PC-3 (cell line): Measurements from ENCODE around the gene UNC5B. TPM values are rescaled to one million over a fixed set of nuclear protein-coding genes. Genes with fewer than 3 reads are reported as not detected.

Experiments
- ATAC-seq: fragments of 200-7000 bp; cut with Tn5 transposase; 2 replicates; pipeline ENCODE4 v1.9.1; 2020; ENCODE audit warnings: mild to moderate bottlenecking, moderate library complexity
- BruUV-seq: library from RNA; stranded (reverse); fragments of 400-500 nt; replicated peaks from 2 replicates; lab custom pipeline; 2021; lab: Mats Ljungman, UMichigan
- CTCF ChIA-PET: fragments of 300-600 bp; sonication (Branson Sonifier 250); formaldehyde crosslinking; loops from one replicate; lab custom pipeline; 2022; ENCODE audit warnings: antibody characterized with exemption; lab: Charles Lee
- POLR2A ChIA-PET: fragments of 300-600 bp; sonication (Branson Sonifier 250); formaldehyde crosslinking; loops from one replicate; lab custom pipeline; 2022; ENCODE audit warnings: antibody characterized with exemption; ENCODE audit not compliant: unreplicated experiment; lab: Charles Lee
- DNase-seq: peaks from one replicate; pipeline ENCODE4 v3.0.0-alpha.2; 2015
- H2AFZ ChIP-seq: fragments of 300-600 bp; sonication (generic); 2 replicates; pipeline ENCODE4 v1.6.0; 2016; ENCODE audit warnings: antibody characterized with exemption, low read length
- H3F3A ChIP-seq: fragments of 300-600 bp; sonication (generic); one replicate; pipeline ENCODE4 v1.6.0; 2017; ENCODE audit warnings: antibody characterized with exemption, low read length, control low read depth, mild to moderate bottlenecking; ENCODE audit not compliant: unreplicated experiment
- H3K27ac ChIP-seq: fragments of 300-600 bp; sonication (generic); 2 replicates; pipeline ENCODE4 v1.5.1; 2016; ENCODE audit warnings: mild to moderate bottlenecking, low read length
- H3K27me3 ChIP-seq: fragments of 300-600 bp; sonication (generic); 2 replicates; pipeline ENCODE4 v1.6.1; 2016; ENCODE audit warnings: low read length, mixed read lengths
- H3K36me3 ChIP-seq: fragments of 300-600 bp; sonication (generic); 2 replicates; pipeline ENCODE4 v1.6.1; 2016; ENCODE audit warnings: low read depth, mixed run types, low read length, mixed read lengths
- H3K4me1 ChIP-seq: fragments of 300-600 bp; sonication (generic); 2 replicates; pipeline ENCODE4 v1.5.1; 2016; ENCODE audit warnings: low read length; ENCODE audit not compliant: insufficient read depth
- H3K4me2 ChIP-seq: fragments of 300-600 bp; sonication (generic); 2 replicates; pipeline ENCODE4 v1.6.0; 2016; ENCODE audit warnings: low read length
- H3K4me3 ChIP-seq: fragments of 300-600 bp; sonication (generic); 2 replicates; pipeline ENCODE4 v1.5.1; 2016; ENCODE audit warnings: mild to moderate bottlenecking, low read length, mixed read lengths
- H3K79me2 ChIP-seq: fragments of 300-600 bp; sonication (generic); 2 replicates; pipeline ENCODE4 v1.6.1; 2017; ENCODE audit warnings: low read length, mixed read lengths
- H3K9ac ChIP-seq: fragments of 300-600 bp; sonication (generic); 2 replicates; pipeline ENCODE4 v1.6.0; 2016; ENCODE audit warnings: mild to moderate bottlenecking, low read length
- H3K9me2 ChIP-seq: fragments of 300-600 bp; sonication (generic); replicated peaks from 2 replicates; pipeline ENCODE4 v1.6.1; 2016; ENCODE audit warnings: mixed run types, low read length, mixed read lengths
- H3K9me3 ChIP-seq: fragments of 300-600 bp; sonication (generic); 2 replicates; pipeline ENCODE4 v1.6.1; 2016; ENCODE audit warnings: low read length, mixed read lengths
- H4K20me1 ChIP-seq: fragments of 300-600 bp; sonication (generic); 2 replicates; pipeline ENCODE4 v1.6.1; 2016; ENCODE audit warnings: low read length, mixed read lengths
- EZH2 ChIP-seq: fragments of 300-600 bp; sonication (generic); IDR thresholded peaks from one replicate; pipeline ENCODE4 v1.6.1; 2017; ENCODE audit warnings: antibody characterized with exemption, mild to moderate bottlenecking, low read length; ENCODE audit not compliant: unreplicated experiment
- EZH2phosphoT487 ChIP-seq: fragments of 300-600 bp; sonication (generic); IDR thresholded peaks from 2 replicates; pipeline ENCODE4 v1.6.1; 2018; ENCODE audit warnings: mild to moderate bottlenecking, antibody characterized with exemption, low read length, borderline replicate concordance
- intact Hi-C: fragments of 100-400 bp; cut with micrococcal nuclease; formaldehyde crosslinking; loops from 2 replicates; pipeline ENCODE4 v1.9.0; 2023
- total RNA-seq: library from RNA; depleted of rRNA; stranded (reverse); fragments of >200 nt; gene quantifications from 2 replicates; pipeline ENCODE4 v1.2.3, GENCODE V29; 2014
- TF ChIP-seq, protein P1 (sequence below): fragments of 300-600 bp; sonication (generic); conservative IDR thresholded peaks from 2 replicates; pipeline ENCODE4 v1.5.1; 2017; ENCODE audit warnings: antibody characterized with exemption, low read depth, mild to moderate bottlenecking, low read length

The UNC5B gene
- total RNA-seq, 1 experiment from 2014 or later: 0.26 TPM

- H3K9me3 ChIP-seq: no peaks in the 10 kb centered on the region
- no peak overlapping the region for H3K9ac ChIP-seq
- no TSS peak for BruUV-seq
- H3K36me3 ChIP-seq: no peaks in the 10 kb centered on the region
- H3K79me2 ChIP-seq: no peaks in the 10 kb centered on the region
- H3K9me2 ChIP-seq: no peaks in the 10 kb centered on the region
- DNase-seq (no peak), ATAC-seq (no peak)
- no peaks in the 10 kb centered on the region for H4K20me1 ChIP-seq
- CTCF ChIA-PET: no interaction called here
- intact Hi-C loops: no loop called here
- H3K4me2 ChIP-seq: no peak overlapping the region
- H3K27me3 ChIP-seq: no peaks in the 10 kb centered on the region
- POLR2A ChIA-PET: no interaction called here
- TF ChIP-seq EZH2 (no peak), EZH2phosphoT487 (no peak)
- TF ChIP-seq, protein P1, sequence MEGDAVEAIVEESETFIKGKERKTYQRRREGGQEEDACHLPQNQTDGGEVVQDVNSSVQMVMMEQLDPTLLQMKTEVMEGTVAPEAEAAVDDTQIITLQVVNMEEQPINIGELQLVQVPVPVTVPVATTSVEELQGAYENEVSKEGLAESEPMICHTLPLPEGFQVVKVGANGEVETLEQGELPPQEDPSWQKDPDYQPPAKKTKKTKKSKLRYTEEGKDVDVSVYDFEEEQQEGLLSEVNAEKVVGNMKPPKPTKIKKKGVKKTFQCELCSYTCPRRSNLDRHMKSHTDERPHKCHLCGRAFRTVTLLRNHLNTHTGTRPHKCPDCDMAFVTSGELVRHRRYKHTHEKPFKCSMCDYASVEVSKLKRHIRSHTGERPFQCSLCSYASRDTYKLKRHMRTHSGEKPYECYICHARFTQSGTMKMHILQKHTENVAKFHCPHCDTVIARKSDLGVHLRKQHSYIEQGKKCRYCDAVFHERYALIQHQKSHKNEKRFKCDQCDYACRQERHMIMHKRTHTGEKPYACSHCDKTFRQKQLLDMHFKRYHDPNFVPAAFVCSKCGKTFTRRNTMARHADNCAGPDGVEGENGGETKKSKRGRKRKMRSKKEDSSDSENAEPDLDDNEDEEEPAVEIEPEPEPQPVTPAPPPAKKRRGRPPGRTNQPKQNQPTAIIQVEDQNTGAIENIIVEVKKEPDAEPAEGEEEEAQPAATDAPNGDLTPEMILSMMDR: no peak
- H3K27ac ChIP-seq: no peak overlapping the region
- H3K4me1 ChIP-seq: peaks cover 43% of the 10 kb centered on the region
- no peak overlapping the region for H2AFZ ChIP-seq
- H3F3A ChIP-seq: no peaks in the 10 kb centered on the region
- H3K4me3 ChIP-seq: no peak overlapping the region
Observed at GRCh38 chr10:71344154-71344925, 132.0 kb downstream of the UNC5B start.

DNA sequence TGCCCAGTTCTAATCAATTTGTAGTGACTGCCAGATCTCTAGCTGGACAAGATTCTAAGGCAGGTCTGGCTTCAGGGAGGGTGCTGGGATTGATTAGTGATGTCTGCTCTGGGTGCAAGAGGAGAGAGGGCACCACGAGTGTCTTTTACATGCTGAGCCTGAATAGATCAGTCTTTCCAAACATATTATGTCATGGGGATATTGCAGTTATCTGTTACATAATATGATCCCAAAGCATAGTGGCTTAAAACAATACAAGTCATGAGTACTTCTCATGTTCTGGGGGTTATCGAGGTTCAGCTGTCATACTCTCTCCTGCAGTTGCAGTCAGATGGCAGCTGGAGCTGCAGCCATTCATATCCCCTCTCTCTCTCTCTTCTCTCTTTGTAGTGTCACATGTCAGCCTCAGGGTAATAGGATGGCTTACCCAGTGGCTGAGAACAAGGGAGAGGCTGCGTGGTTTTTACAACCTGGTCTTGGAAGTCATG is 132.7 kb downstream of the UNC5B start:
- Histone ChIP-seq H3K9me2 (no peaks in the 10 kb centered on the region), H3K79me2 (no peaks in the 10 kb centered on the region), H3K27me3 (no peaks in the 10 kb centered on the region), H3K27ac (no peak overlapping the region), H2AFZ (no peak overlapping the region), H4K20me1 (no peaks in the 10 kb centered on the region), H3K4me3 (no peak overlapping the region), H3K4me2 (no peak overlapping the region), H3F3A (no peaks in the 10 kb centered on the region), H3K36me3 (no peaks in the 10 kb centered on the region), H3K9ac (no peak overlapping the region), H3K4me1 (peaks cover 39% of the 10 kb centered on the region), H3K9me3 (no peaks in the 10 kb centered on the region)
- BruUV-seq: no TSS peak
- intact Hi-C loops: no loop called here
- TF ChIP-seq, protein P1: no peak
- no peak for TF ChIP-seq EZH2phosphoT487
- TF ChIP-seq EZH2: no peak
- no peak for DNase-seq
- POLR2A ChIA-PET: no interaction called here
- CTCF ChIA-PET: no interaction called here
- ATAC-seq: no peak

GRCh38 chr10:71345694-71346093 is 133.3 kb downstream of the UNC5B start:
- ChIA-PET CTCF (no interaction called here), POLR2A (no interaction called here)
- Histone ChIP-seq H3K9me3 (no peaks in the 10 kb centered on the region), H2AFZ (no peak overlapping the region), H3K36me3 (no peaks in the 10 kb centered on the region), H4K20me1 (no peaks in the 10 kb centered on the region), H3K9ac (no peak overlapping the region), H3K4me3 (no peak overlapping the region), H3K27ac (no peak overlapping the region), H3K27me3 (no peaks in the 10 kb centered on the region), H3K4me2 (no peak overlapping the region), H3K79me2 (no peaks in the 10 kb centered on the region), H3F3A (no peaks in the 10 kb centered on the region), H3K9me2 (no peaks in the 10 kb centered on the region), H3K4me1 (peaks cover 33% of the 10 kb centered on the region)
- TF ChIP-seq EZH2 (no peak), EZH2phosphoT487 (no peak)
- TF ChIP-seq, protein P1: no peak
- intact Hi-C loops: no loop called here
- BruUV-seq: no TSS peak
- DNase-seq (no peak), ATAC-seq (no peak)
